IMR-90 (cell line): ENCODE data around the gene MEX3B. TPM values are rescaled to one million over a fixed set of nuclear protein-coding genes. Genes with fewer than 3 reads are reported as not detected.

Source experiments
- ATAC-seq: fragments of 200-7000 bp; cut with Tn5 transposase; 2 replicates; pipeline ENCODE4 v1.9.1; 2020; ENCODE audit warnings: low read depth, mild to moderate bottlenecking, moderate library complexity
- BruUV-seq: library from RNA; stranded (reverse); fragments of 400-500 nt; replicated peaks from 2 replicates; lab custom pipeline; 2021; lab: Mats Ljungman, UMichigan
- CTCF ChIA-PET: fragments of 300-600 bp; formaldehyde crosslinking; extraction: SDS; loops from one replicate; lab custom pipeline; 2021; ENCODE audit warnings: antibody characterized with exemption; lab: Yijun Ruan, JAX
- POLR2A ChIA-PET: fragments of 300-600 bp; sonication (Branson Sonifier 250); formaldehyde crosslinking; loops from one replicate; lab custom pipeline; 2022; ENCODE audit warnings: antibody characterized with exemption; ENCODE audit not compliant: unreplicated experiment; lab: Charles Lee
- DNase-seq: peaks from one replicate; pipeline ENCODE4 v3.0.0; 2013
- H2AFZ ChIP-seq: replicated peaks from 2 replicates; pipeline ENCODE3; 2013; ENCODE audit warnings: low read length, mild to moderate bottlenecking; ENCODE audit not compliant: poor library complexity
- H2AK5ac ChIP-seq: 2 replicates; pipeline ENCODE4 v1.6.1; 2013; ENCODE audit warnings: low read depth, low read length, inconsistent platforms
- H2AK9ac ChIP-seq: replicated peaks from 2 replicates; pipeline ENCODE3; 2013; ENCODE audit warnings: mild to moderate bottlenecking, low read depth, low read length, moderate library complexity; ENCODE audit not compliant: poor library complexity
- H2BK120ac ChIP-seq: 2 replicates; pipeline ENCODE4 v1.6.1; 2013; ENCODE audit warnings: low read depth, low read length, inconsistent platforms
- H2BK15ac ChIP-seq: 3 replicates; pipeline ENCODE4 v1.6.1; 2013; ENCODE audit warnings: low read depth, low read length, inconsistent platforms
- H2BK20ac ChIP-seq: 2 replicates; pipeline ENCODE4 v1.6.1; 2013; ENCODE audit warnings: low read depth, mild to moderate bottlenecking, inconsistent platforms, low read length, moderate library complexity
- H2BK5ac ChIP-seq: 2 replicates; pipeline ENCODE4 v1.6.1; 2013; ENCODE audit warnings: mild to moderate bottlenecking, low read depth, low read length, inconsistent platforms; ENCODE audit not compliant: poor library complexity, severe bottlenecking
- H3K14ac ChIP-seq: replicated peaks from 2 replicates; pipeline ENCODE4 v1.6.1; 2013; ENCODE audit warnings: low read depth, low read length, inconsistent platforms
- H3K18ac ChIP-seq: 2 replicates; pipeline ENCODE4 v1.6.1; 2013; ENCODE audit warnings: low read depth, low read length, control low read depth
- H3K23ac ChIP-seq: 2 replicates; pipeline ENCODE4 v1.6.1; 2013; ENCODE audit warnings: low read depth, low read length, inconsistent platforms
- H3K27ac ChIP-seq: 2 replicates; pipeline ENCODE4 v1.5.1; 2013; ENCODE audit warnings: mild to moderate bottlenecking, control low read depth, low read length; ENCODE audit not compliant: insufficient read depth
- H3K27me3 ChIP-seq: 2 replicates; pipeline ENCODE4 v1.6.1; 2013; ENCODE audit warnings: low read length; ENCODE audit not compliant: control insufficient read depth, insufficient read depth
- H3K36me3 ChIP-seq: 2 replicates; pipeline ENCODE4 v1.6.1; 2013; ENCODE audit warnings: low read length, mixed read lengths; ENCODE audit not compliant: control insufficient read depth, insufficient read depth
- H3K4ac ChIP-seq: 2 replicates; pipeline ENCODE4 v1.6.1; 2013; ENCODE audit warnings: low read depth, low read length, inconsistent platforms
- H3K4me1 ChIP-seq: 2 replicates; pipeline ENCODE4 v1.6.1; 2013; ENCODE audit warnings: low read length, mixed read lengths; ENCODE audit not compliant: control insufficient read depth, insufficient read depth
- H3K4me2 ChIP-seq: 2 replicates; pipeline ENCODE4 v1.6.1; 2013; ENCODE audit warnings: low read depth, mild to moderate bottlenecking, control low read depth, low read length, moderate library complexity
- H3K4me3 ChIP-seq: 2 replicates; pipeline ENCODE4 v1.5.1; 2013; ENCODE audit warnings: low read depth, mild to moderate bottlenecking, control low read depth, low read length, moderate library complexity; ENCODE audit not compliant: insufficient read depth
- H3K56ac ChIP-seq: 2 replicates; pipeline ENCODE4 v1.6.1; 2013; ENCODE audit warnings: low read length, inconsistent platforms; ENCODE audit not compliant: insufficient read depth; ENCODE audit errors: extremely low read depth
- H3K79me1 ChIP-seq, 2 experiments: 2 replicates each; pipeline ENCODE4 v1.6.1; 2013; ENCODE audit warnings: low read length in 2 of 2, inconsistent platforms in 1 of 2, low read depth in 1 of 2
- H3K9ac ChIP-seq: 2 replicates; pipeline ENCODE4 v1.6.1; 2013; ENCODE audit warnings: low read depth, low read length, control low read depth
- H3K9me1 ChIP-seq: 2 replicates; pipeline ENCODE4 v1.6.1; 2013; ENCODE audit warnings: low read length, inconsistent platforms; ENCODE audit not compliant: insufficient read depth
- H3K9me3 ChIP-seq: 2 replicates; pipeline ENCODE4 v1.6.1; 2013; ENCODE audit warnings: low read length; ENCODE audit not compliant: control insufficient read depth, insufficient read depth
- H4K20me1 ChIP-seq: 2 replicates; pipeline ENCODE4 v1.6.1; 2013; ENCODE audit warnings: low read length, inconsistent platforms; ENCODE audit not compliant: insufficient read depth
- H4K5ac ChIP-seq: 2 replicates; pipeline ENCODE4 v1.6.1; 2013; ENCODE audit warnings: mild to moderate bottlenecking, low read depth, low read length, control low read depth
- H4K8ac ChIP-seq, 2 experiments: 2 replicates each; pipeline ENCODE4 v1.6.1; 2013; ENCODE audit warnings: low read depth in 2 of 2, low read length in 2 of 2, control low read depth in 1 of 2, inconsistent platforms in 1 of 2
- H4K91ac ChIP-seq: 2 replicates; pipeline ENCODE4 v1.6.1; 2013; ENCODE audit warnings: low read depth, low read length, inconsistent platforms; ENCODE audit not compliant: insufficient read depth
- CEBPB ChIP-seq: IDR thresholded peaks from 2 replicates; pipeline ENCODE4 v1.6.1; 2012; ENCODE audit warnings: low read depth, low read length, improper control_type of control experiment
- CHD1 ChIP-seq: IDR thresholded peaks from 2 replicates; pipeline ENCODE4 v1.6.1; 2012; ENCODE audit warnings: low read depth, low read length, improper control_type of control experiment
- POLR2A ChIP-seq: IDR thresholded peaks from 2 replicates; pipeline ENCODE4 v1.6.1; 2012; ENCODE audit warnings: mild to moderate bottlenecking, low read depth, low read length
- RCOR1 ChIP-seq: IDR thresholded peaks from 2 replicates; pipeline ENCODE4 v1.6.1; 2012; ENCODE audit warnings: mild to moderate bottlenecking, low read length, improper control_type of control experiment; ENCODE audit not compliant: insufficient replicate concordance
- WGBS, 2 experiments: methylation state at CpG; one replicate each; pipeline versions ENCODE4 v1.1.5 to v1.1.7; 2013; ENCODE audit warnings: missing lambda C conversion rate in 2 of 2; ENCODE audit not compliant: insufficient read length in 1 of 2; ENCODE audit errors: extremely low coverage in 2 of 2; 5-methylcytosine and 5-hydroxymethylcytosine counted together
- dilution Hi-C: fragments of 300-500 bp; cut with HindIII; formaldehyde crosslinking; loops from one replicate; pipeline ENCODE4 v1.14.3; 2018; ENCODE audit warnings: low sequenced_read_pairs; ENCODE audit not compliant: unreplicated experiment
- in situ Hi-C: fragments of 300-500 bp; cut with MboI; formaldehyde crosslinking; loops from 3 replicates; pipeline ENCODE4 v1.14.3; 2019; ENCODE audit warnings: low sequenced_read_pairs, inconsistent platforms, mixed read lengths
- intact Hi-C: fragments of 100-400 bp; cut with micrococcal nuclease; formaldehyde crosslinking; loops from 2 replicates; pipeline ENCODE4 v1.10.0; 2022
- polyA plus RNA-seq, 3 experiments: library from polyadenylated mRNA; depleted of rRNA; stranded (reverse); fragments of >200 nt; gene quantifications; 2 replicates each; pipeline ENCODE4 v1.2.3, GENCODE V29; 2012; ENCODE audit warnings: low replicate concordance in 1 of 3
- total RNA-seq: library from RNA; depleted of rRNA; stranded (reverse); fragments of >200 nt; gene quantifications from 2 replicates; pipeline ENCODE4 v1.2.3, GENCODE V29; 2012

MEX3B gene
- total and polyA plus RNA-seq, 2 of the 4 experiments (the other 2 are of a cell fraction), result 3.6 to 12.9 TPM

GRCh38 chr15:82091636-82092140 lies 45.9 kb upstream of the MEX3B start:
- H3K9me1 ChIP-seq, result peaks cover 5% of the 10 kb centered on the region; the same call in 1 of the 2 replicates
- no peak overlapping the region for H2AK9ac ChIP-seq
- peaks cover 0 to 10% of the 10 kb centered on the region in 2 experiments; a peak in 2 of 4 replicates for H3K79me1 ChIP-seq
- H3K18ac ChIP-seq, result no peak overlapping the region
- no peak overlapping the region for H4K8ac ChIP-seq
- H3K23ac ChIP-seq, result no peak overlapping the region
- CTCF ChIA-PET, result no interaction called here
- H3K9me3 ChIP-seq, result 0 out of 2 replicates have a peak, but pooled peaks cover 2% of the 10 kb centered on the region
- peak overlapping the region; percentile 32 for H2BK120ac ChIP-seq
- no peak overlapping the region for H3K4me3 ChIP-seq
- no peak overlapping the region for H4K5ac ChIP-seq
- no peaks in the 10 kb centered on the region for H3K36me3 ChIP-seq
- peak overlapping the region; percentile 50; the same call in 1 of the 2 replicates for H3K4ac ChIP-seq
- intact Hi-C loops, result no loop called here
- H2BK20ac ChIP-seq, result 0 out of 2 replicates have a peak overlapping the region, but pooled peaks have one; percentile 31
- H3K56ac ChIP-seq, result no peak overlapping the region
- no peak overlapping the region for H3K9ac ChIP-seq
- dilution Hi-C loops, result no loop called here
- in situ Hi-C loops, result no loop called here
- H2BK5ac ChIP-seq, result no peak overlapping the region
- H2AK5ac ChIP-seq, result peak overlapping the region; percentile 77
- TF ChIP-seq POLR2A, result no peak
- TF ChIP-seq RCOR1, result no peak
- no peak for TF ChIP-seq CHD1
- peak; percentile 74 for TF ChIP-seq CEBPB
- WGBS, 2 experiments, result no CpG with 5 or more reads among the region's 3 CpGs
- no peak overlapping the region for H2AFZ ChIP-seq
- no peak overlapping the region for H3K14ac ChIP-seq
- no peak overlapping the region for H3K4me2 ChIP-seq
- peaks cover 3% of the 10 kb centered on the region; the same call in 1 of the 2 replicates for H3K4me1 ChIP-seq
- no TSS peak for BruUV-seq
- no peak for DNase-seq
- peak overlapping the region; percentile 31; the same call in 1 of the 2 replicates for H4K91ac ChIP-seq
- no peak overlapping the region for H3K27ac ChIP-seq
- ATAC-seq, result no peak
- H3K27me3 ChIP-seq, result no peaks in the 10 kb centered on the region
- H2BK15ac ChIP-seq, result 0 out of 3 replicates have a peak overlapping the region, but pooled peaks have one; percentile 89
- POLR2A ChIA-PET, result no interaction called here
- H4K20me1 ChIP-seq, result no peaks in the 10 kb centered on the region
